ENCODE results near the gene CCDC86. TPM values are rescaled to one million over a fixed set of nuclear protein-coding genes. Genes with fewer than 3 reads are reported as not detected.

Gene CCDC86
- total RNA-seq, 1 experiment from 2014 or later: 53.5 TPM

DNA sequence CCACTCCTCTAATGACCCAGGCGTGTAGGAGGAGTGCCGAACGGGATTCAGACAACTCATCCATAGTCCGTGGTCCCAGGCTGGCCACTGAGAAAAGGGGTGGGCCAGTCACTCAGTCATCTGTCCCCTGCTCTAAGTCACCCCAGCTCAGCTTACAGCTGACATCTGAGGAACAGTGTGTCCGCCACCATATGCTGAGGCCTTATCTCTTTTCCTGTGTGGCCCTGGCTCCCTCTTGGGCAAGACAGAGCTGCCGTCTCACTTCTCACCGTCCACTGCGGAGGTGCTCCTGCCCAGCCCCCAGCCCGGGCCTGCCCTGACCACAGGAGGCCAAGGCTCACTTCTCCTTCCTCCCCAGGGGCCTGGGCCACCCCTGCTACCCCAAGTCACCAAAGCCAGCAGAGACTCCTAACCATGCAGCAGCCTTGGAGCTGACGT is 6.8 kb downstream of the CCDC86 start:
- Mint-ChIP-seq H3K27ac (no peak overlapping the region), H3K27me3 (ENCODE audit: low read depth) (peaks cover 8% of the 10 kb centered on the region), H3K4me3 (no peak overlapping the region), H3K4me1 (peaks cover 27% of the 10 kb centered on the region), H3K9me3 (no peaks in the 10 kb centered on the region), H3K36me3 (peaks cover 22% of the 10 kb centered on the region)
- TF ChIP-seq, protein P1, sequence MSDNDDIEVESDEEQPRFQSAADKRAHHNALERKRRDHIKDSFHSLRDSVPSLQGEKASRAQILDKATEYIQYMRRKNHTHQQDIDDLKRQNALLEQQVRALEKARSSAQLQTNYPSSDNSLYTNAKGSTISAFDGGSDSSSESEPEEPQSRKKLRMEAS (CRISPR knock-in tag; IDR thresholded peaks at IDR 0.05): no peak
- TF ChIP-seq SMAD4 (CRISPR knock-in tag; IDR thresholded peaks at IDR 0.05) (no peak), TEAD4 (CRISPR knock-in tag; IDR thresholded peaks at IDR 0.05) (no peak)
- ChIA-PET POLR2A (no interaction called here), CTCF (no interaction called here)
- DNase-seq (ENCODE audit: low spot score) (no peak), ATAC-seq (no peak)

DNA sequence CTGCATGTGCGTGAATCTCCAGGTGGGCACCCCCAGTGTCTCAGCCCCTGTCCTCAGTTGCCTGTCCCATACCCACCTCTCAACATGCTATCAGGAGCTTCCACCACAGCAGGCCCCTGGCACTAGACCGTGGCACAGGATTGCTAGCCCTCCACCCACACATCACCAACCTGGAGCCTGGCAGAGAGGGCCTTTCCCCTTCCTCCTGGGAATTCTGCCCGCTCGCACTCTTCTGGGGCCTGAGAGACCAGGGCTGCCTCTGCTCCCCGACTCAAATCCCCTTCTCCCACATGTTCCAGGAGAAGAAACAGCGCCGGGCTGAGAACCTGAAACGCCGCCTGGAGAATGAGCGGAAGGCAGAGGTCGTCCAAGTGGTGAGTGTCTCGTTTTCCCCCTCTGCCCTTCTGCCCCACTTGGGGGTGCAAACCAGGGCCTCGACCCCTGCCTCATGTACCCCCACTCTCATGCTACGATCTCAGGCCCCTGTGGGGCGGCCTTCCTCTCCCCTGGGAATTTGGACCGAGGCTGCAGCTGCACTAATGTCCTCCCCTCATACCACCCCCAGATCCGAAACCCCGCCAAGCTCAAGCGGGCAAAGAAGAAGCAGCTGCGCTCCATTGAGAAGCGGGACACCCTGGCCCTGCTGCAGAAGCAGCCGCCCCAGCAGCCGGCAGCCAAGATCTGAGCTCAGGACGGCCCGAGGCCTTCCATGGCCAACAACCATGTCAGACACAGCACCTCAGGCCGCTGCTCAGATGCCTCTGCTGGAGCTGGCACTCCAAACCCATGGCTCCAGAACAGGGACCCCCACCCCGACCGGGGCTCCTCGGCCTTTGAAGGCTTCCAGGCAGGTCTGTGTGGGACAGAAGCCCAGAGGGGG is 8.0 kb downstream of the CCDC86 start:
- ATAC-seq: no peak
- no peak for DNase-seq (ENCODE audit: low spot score)
- Mint-ChIP-seq H3K4me1 (peaks cover 16% of the 10 kb centered on the region), H3K27ac (no peak overlapping the region), H3K27me3 (ENCODE audit: low read depth) (peaks cover 11% of the 10 kb centered on the region), H3K9me3 (no peaks in the 10 kb centered on the region), H3K4me3 (no peak overlapping the region), H3K36me3 (peaks cover 22% of the 10 kb centered on the region)
- TF ChIP-seq ELF4 (CRISPR knock-in tag; IDR thresholded peaks at IDR 0.05; ENCODE audit: low read depth) (no peak), CREB1 (CRISPR knock-in tag; IDR thresholded peaks at IDR 0.05) (no peak), ZNF396 (CRISPR knock-in tag; IDR thresholded peaks at IDR 0.05; ENCODE audit: borderline replicate concordance) (no peak), TCF7 (CRISPR knock-in tag; IDR thresholded peaks at IDR 0.05; ENCODE audit: low read depth) (no peak), ZNF416 (CRISPR knock-in tag; IDR thresholded peaks at IDR 0.05) (no peak), ATF1 (CRISPR knock-in tag; IDR thresholded peaks at IDR 0.05) (no peak), ZNF219 (CRISPR knock-in tag; IDR thresholded peaks at IDR 0.05; ENCODE audit: borderline replicate concordance) (no peak), ZNF671 (CRISPR knock-in tag; IDR thresholded peaks at IDR 0.05) (no peak), NFE2L1 (CRISPR knock-in tag; IDR thresholded peaks at IDR 0.05) (no peak), CREM (CRISPR knock-in tag; IDR thresholded peaks at IDR 0.05) (no peak)
- TF ChIP-seq, protein P2, sequence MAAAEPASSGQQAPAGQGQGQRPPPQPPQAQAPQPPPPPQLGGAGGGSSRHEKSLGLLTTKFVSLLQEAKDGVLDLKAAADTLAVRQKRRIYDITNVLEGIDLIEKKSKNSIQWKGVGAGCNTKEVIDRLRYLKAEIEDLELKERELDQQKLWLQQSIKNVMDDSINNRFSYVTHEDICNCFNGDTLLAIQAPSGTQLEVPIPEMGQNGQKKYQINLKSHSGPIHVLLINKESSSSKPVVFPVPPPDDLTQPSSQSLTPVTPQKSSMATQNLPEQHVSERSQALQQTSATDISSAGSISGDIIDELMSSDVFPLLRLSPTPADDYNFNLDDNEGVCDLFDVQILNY (CRISPR knock-in tag; IDR thresholded peaks at IDR 0.05): no peak
- TF ChIP-seq, protein P3, sequence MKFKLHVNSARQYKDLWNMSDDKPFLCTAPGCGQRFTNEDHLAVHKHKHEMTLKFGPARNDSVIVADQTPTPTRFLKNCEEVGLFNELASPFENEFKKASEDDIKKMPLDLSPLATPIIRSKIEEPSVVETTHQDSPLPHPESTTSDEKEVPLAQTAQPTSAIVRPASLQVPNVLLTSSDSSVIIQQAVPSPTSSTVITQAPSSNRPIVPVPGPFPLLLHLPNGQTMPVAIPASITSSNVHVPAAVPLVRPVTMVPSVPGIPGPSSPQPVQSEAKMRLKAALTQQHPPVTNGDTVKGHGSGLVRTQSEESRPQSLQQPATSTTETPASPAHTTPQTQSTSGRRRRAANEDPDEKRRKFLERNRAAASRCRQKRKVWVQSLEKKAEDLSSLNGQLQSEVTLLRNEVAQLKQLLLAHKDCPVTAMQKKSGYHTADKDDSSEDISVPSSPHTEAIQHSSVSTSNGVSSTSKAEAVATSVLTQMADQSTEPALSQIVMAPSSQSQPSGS (CRISPR knock-in tag; IDR thresholded peaks at IDR 0.05; ENCODE audit: borderline replicate concordance, low read depth): no peak
- TF ChIP-seq, protein P4, sequence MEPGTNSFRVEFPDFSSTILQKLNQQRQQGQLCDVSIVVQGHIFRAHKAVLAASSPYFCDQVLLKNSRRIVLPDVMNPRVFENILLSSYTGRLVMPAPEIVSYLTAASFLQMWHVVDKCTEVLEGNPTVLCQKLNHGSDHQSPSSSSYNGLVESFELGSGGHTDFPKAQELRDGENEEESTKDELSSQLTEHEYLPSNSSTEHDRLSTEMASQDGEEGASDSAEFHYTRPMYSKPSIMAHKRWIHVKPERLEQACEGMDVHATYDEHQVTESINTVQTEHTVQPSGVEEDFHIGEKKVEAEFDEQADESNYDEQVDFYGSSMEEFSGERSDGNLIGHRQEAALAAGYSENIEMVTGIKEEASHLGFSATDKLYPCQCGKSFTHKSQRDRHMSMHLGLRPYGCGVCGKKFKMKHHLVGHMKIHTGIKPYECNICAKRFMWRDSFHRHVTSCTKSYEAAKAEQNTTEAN (CRISPR knock-in tag; IDR thresholded peaks at IDR 0.05): no peak
- TF ChIP-seq, protein P5, sequence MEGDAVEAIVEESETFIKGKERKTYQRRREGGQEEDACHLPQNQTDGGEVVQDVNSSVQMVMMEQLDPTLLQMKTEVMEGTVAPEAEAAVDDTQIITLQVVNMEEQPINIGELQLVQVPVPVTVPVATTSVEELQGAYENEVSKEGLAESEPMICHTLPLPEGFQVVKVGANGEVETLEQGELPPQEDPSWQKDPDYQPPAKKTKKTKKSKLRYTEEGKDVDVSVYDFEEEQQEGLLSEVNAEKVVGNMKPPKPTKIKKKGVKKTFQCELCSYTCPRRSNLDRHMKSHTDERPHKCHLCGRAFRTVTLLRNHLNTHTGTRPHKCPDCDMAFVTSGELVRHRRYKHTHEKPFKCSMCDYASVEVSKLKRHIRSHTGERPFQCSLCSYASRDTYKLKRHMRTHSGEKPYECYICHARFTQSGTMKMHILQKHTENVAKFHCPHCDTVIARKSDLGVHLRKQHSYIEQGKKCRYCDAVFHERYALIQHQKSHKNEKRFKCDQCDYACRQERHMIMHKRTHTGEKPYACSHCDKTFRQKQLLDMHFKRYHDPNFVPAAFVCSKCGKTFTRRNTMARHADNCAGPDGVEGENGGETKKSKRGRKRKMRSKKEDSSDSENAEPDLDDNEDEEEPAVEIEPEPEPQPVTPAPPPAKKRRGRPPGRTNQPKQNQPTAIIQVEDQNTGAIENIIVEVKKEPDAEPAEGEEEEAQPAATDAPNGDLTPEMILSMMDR (IDR thresholded peaks at IDR 0.05): no peak
- TF ChIP-seq, protein P6, sequence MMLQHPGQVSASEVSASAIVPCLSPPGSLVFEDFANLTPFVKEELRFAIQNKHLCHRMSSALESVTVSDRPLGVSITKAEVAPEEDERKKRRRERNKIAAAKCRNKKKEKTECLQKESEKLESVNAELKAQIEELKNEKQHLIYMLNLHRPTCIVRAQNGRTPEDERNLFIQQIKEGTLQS (CRISPR knock-in tag; conservative IDR thresholded peaks at IDR 0.05): no peak
- TF ChIP-seq, protein P7, sequence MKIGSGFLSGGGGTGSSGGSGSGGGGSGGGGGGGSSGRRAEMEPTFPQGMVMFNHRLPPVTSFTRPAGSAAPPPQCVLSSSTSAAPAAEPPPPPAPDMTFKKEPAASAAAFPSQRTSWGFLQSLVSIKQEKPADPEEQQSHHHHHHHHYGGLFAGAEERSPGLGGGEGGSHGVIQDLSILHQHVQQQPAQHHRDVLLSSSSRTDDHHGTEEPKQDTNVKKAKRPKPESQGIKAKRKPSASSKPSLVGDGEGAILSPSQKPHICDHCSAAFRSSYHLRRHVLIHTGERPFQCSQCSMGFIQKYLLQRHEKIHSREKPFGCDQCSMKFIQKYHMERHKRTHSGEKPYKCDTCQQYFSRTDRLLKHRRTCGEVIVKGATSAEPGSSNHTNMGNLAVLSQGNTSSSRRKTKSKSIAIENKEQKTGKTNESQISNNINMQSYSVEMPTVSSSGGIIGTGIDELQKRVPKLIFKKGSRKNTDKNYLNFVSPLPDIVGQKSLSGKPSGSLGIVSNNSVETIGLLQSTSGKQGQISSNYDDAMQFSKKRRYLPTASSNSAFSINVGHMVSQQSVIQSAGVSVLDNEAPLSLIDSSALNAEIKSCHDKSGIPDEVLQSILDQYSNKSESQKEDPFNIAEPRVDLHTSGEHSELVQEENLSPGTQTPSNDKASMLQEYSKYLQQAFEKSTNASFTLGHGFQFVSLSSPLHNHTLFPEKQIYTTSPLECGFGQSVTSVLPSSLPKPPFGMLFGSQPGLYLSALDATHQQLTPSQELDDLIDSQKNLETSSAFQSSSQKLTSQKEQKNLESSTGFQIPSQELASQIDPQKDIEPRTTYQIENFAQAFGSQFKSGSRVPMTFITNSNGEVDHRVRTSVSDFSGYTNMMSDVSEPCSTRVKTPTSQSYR (CRISPR knock-in tag; IDR thresholded peaks at IDR 0.05): no peak
- TF ChIP-seq, protein P8, sequence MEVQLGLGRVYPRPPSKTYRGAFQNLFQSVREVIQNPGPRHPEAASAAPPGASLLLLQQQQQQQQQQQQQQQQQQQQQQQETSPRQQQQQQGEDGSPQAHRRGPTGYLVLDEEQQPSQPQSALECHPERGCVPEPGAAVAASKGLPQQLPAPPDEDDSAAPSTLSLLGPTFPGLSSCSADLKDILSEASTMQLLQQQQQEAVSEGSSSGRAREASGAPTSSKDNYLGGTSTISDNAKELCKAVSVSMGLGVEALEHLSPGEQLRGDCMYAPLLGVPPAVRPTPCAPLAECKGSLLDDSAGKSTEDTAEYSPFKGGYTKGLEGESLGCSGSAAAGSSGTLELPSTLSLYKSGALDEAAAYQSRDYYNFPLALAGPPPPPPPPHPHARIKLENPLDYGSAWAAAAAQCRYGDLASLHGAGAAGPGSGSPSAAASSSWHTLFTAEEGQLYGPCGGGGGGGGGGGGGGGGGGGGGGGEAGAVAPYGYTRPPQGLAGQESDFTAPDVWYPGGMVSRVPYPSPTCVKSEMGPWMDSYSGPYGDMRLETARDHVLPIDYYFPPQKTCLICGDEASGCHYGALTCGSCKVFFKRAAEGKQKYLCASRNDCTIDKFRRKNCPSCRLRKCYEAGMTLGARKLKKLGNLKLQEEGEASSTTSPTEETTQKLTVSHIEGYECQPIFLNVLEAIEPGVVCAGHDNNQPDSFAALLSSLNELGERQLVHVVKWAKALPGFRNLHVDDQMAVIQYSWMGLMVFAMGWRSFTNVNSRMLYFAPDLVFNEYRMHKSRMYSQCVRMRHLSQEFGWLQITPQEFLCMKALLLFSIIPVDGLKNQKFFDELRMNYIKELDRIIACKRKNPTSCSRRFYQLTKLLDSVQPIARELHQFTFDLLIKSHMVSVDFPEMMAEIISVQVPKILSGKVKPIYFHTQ (CRISPR knock-in tag; IDR thresholded peaks at IDR 0.05): no peak
- TF ChIP-seq, protein P1 (CRISPR knock-in tag; IDR thresholded peaks at IDR 0.05): no peak
- ChIA-PET POLR2A (no interaction called here), CTCF (interaction anchor here (1.4 to 2.1 kb wide), 2 partner anchors 19 to 38 kb away, joined by 7 read pairs; no protein-coding TSS in a partner anchor)
